ENCODE measurements around the gene WNT7B.

WNT7B gene

GRCh38 chr22:45877036-45877380 is 100.0 kb downstream of the WNT7B start:
- no peak overlapping the region for H4K8ac ChIP-seq (ENCODE audit: low read depth, low read length)
- H3K18ac ChIP-seq (ENCODE audit: low read length): no peak overlapping the region
- peaks cover 2% of the 10 kb centered on the region for H3K4me1 ChIP-seq (ENCODE audit: control insufficient read depth, low read depth, low read length)
- H3K27ac ChIP-seq (ENCODE audit: low read depth, low read length): no peak overlapping the region
- H2BK120ac ChIP-seq (ENCODE audit: low read depth, low read length): no peak overlapping the region
- no peak overlapping the region for H3K4ac ChIP-seq (ENCODE audit: low read depth, low read length)
- no peak overlapping the region for H3K4me3 ChIP-seq (ENCODE audit: low read length)
- H4K5ac ChIP-seq (ENCODE audit: low read length): no peak overlapping the region
- H2BK15ac ChIP-seq (replicated peaks; ENCODE audit: low read depth): no peak overlapping the region
- WGBS (ENCODE audit: extremely low coverage, insufficient coverage, low lambda C conversion rate): no CpG with 5 or more reads among the region's 3 CpGs
- H3K27me3 ChIP-seq (ENCODE audit: insufficient read depth, low read length, poor library complexity): peaks cover 20% of the 10 kb centered on the region
- H3K36me3 ChIP-seq (ENCODE audit: control insufficient read depth, insufficient read depth, low read length): no peaks in the 10 kb centered on the region
- no peaks in the 10 kb centered on the region for H3K79me2 ChIP-seq (ENCODE audit: control insufficient read depth, insufficient read depth, low read length)
- no peak overlapping the region for H3K23ac ChIP-seq (ENCODE audit: low read length)
- H3K56ac ChIP-seq (ENCODE audit: low read length): no peak overlapping the region
- H3K9ac ChIP-seq (ENCODE audit: low read length): no peak overlapping the region
- no peak overlapping the region for H3K4me2 ChIP-seq (ENCODE audit: low read length)
- H2AK5ac ChIP-seq (ENCODE audit: low read length): no peak overlapping the region
- H3K79me1 ChIP-seq (ENCODE audit: low read length): no peaks in the 10 kb centered on the region
- H2BK5ac ChIP-seq (ENCODE audit: low read length): no peak overlapping the region
- no peak for DNase-seq

GRCh38 chr22:45876136-45877035 is 100.6 kb downstream of the WNT7B start:
- Histone ChIP-seq H4K8ac (ENCODE audit: low read depth, low read length) (no peak overlapping the region), H2BK120ac (ENCODE audit: low read depth, low read length) (no peak overlapping the region), H3K79me1 (ENCODE audit: low read length) (no peaks in the 10 kb centered on the region), H3K4ac (ENCODE audit: low read depth, low read length) (no peak overlapping the region), H3K4me2 (ENCODE audit: low read length) (no peak overlapping the region), H3K27me3 (ENCODE audit: insufficient read depth, low read length, poor library complexity) (peaks cover 18% of the 10 kb centered on the region), H2AK5ac (ENCODE audit: low read length) (no peak overlapping the region), H3K18ac (ENCODE audit: low read length) (no peak overlapping the region), H3K79me2 (ENCODE audit: control insufficient read depth, insufficient read depth, low read length) (no peaks in the 10 kb centered on the region), H4K5ac (ENCODE audit: low read length) (no peak overlapping the region), H3K4me3 (ENCODE audit: low read length) (no peak overlapping the region), H3K9ac (ENCODE audit: low read length) (no peak overlapping the region), H3K56ac (ENCODE audit: low read length) (no peak overlapping the region), H3K4me1 (ENCODE audit: control insufficient read depth, low read depth, low read length) (peaks cover 2% of the 10 kb centered on the region), H2BK15ac (replicated peaks; ENCODE audit: low read depth) (no peak overlapping the region), H3K23ac (ENCODE audit: low read length) (no peak overlapping the region), H3K27ac (ENCODE audit: low read depth, low read length) (no peak overlapping the region), H2BK5ac (ENCODE audit: low read length) (no peak overlapping the region), H3K36me3 (ENCODE audit: control insufficient read depth, insufficient read depth, low read length) (no peaks in the 10 kb centered on the region)
- no CpG with 5 or more reads among the region's 26 CpGs for WGBS (ENCODE audit: extremely low coverage, insufficient coverage, low lambda C conversion rate)
- no peak for DNase-seq

- H3K56ac ChIP-seq (ENCODE audit: low read length): no peak overlapping the region
- H4K5ac ChIP-seq (ENCODE audit: low read length): no peak overlapping the region
- no peak overlapping the region for H3K4me3 ChIP-seq (ENCODE audit: low read length)
- WGBS (ENCODE audit: extremely low coverage, insufficient coverage, low lambda C conversion rate): no CpG with 5 or more reads among the region's 3 CpGs
- no peak for DNase-seq
- no peak overlapping the region for H3K4me2 ChIP-seq (ENCODE audit: low read length)
- no peaks in the 10 kb centered on the region for H3K79me2 ChIP-seq (ENCODE audit: control insufficient read depth, insufficient read depth, low read length)
- no peak overlapping the region for H3K27ac ChIP-seq (ENCODE audit: low read depth, low read length)
- no peak overlapping the region for H2BK15ac ChIP-seq (replicated peaks; ENCODE audit: low read depth)
- H3K18ac ChIP-seq (ENCODE audit: low read length): no peak overlapping the region
- H3K4me1 ChIP-seq (ENCODE audit: control insufficient read depth, low read depth, low read length): no peaks in the 10 kb centered on the region
- no peak overlapping the region for H2BK5ac ChIP-seq (ENCODE audit: low read length)
- no peak overlapping the region for H3K23ac ChIP-seq (ENCODE audit: low read length)
- no peak overlapping the region for H2AK5ac ChIP-seq (ENCODE audit: low read length)
- H3K79me1 ChIP-seq (ENCODE audit: low read length): no peaks in the 10 kb centered on the region
- H3K9ac ChIP-seq (ENCODE audit: low read length): no peak overlapping the region
- peaks cover 14% of the 10 kb centered on the region for H3K27me3 ChIP-seq (ENCODE audit: insufficient read depth, low read length, poor library complexity)
- H2BK120ac ChIP-seq (ENCODE audit: low read depth, low read length): no peak overlapping the region
- no peak overlapping the region for H3K4ac ChIP-seq (ENCODE audit: low read depth, low read length)
- no peak overlapping the region for H4K8ac ChIP-seq (ENCODE audit: low read depth, low read length)
- no peaks in the 10 kb centered on the region for H3K36me3 ChIP-seq (ENCODE audit: control insufficient read depth, insufficient read depth, low read length)
Observed at GRCh38 chr22:45872659-45873263, 104.2 kb downstream of the WNT7B start.

GRCh38 chr22:45871721-45872120 is 105.2 kb downstream of the WNT7B start:
- no peak overlapping the region for H3K23ac ChIP-seq (ENCODE audit: low read length)
- H3K27ac ChIP-seq (ENCODE audit: low read depth, low read length): no peak overlapping the region
- H4K8ac ChIP-seq (ENCODE audit: low read depth, low read length): no peak overlapping the region
- no peak overlapping the region for H2BK120ac ChIP-seq (ENCODE audit: low read depth, low read length)
- no peak overlapping the region for H3K4me3 ChIP-seq (ENCODE audit: low read length)
- H3K36me3 ChIP-seq (ENCODE audit: control insufficient read depth, insufficient read depth, low read length): no peaks in the 10 kb centered on the region
- H3K56ac ChIP-seq (ENCODE audit: low read length): no peak overlapping the region
- no peaks in the 10 kb centered on the region for H3K4me1 ChIP-seq (ENCODE audit: control insufficient read depth, low read depth, low read length)
- no peaks in the 10 kb centered on the region for H3K79me2 ChIP-seq (ENCODE audit: control insufficient read depth, insufficient read depth, low read length)
- no peak overlapping the region for H3K4ac ChIP-seq (ENCODE audit: low read depth, low read length)
- no peak overlapping the region for H4K5ac ChIP-seq (ENCODE audit: low read length)
- H3K79me1 ChIP-seq (ENCODE audit: low read length): no peaks in the 10 kb centered on the region
- no peak overlapping the region for H3K4me2 ChIP-seq (ENCODE audit: low read length)
- H2BK15ac ChIP-seq (replicated peaks; ENCODE audit: low read depth): no peak overlapping the region
- no peak overlapping the region for H2AK5ac ChIP-seq (ENCODE audit: low read length)
- H3K18ac ChIP-seq (ENCODE audit: low read length): no peak overlapping the region
- DNase-seq: no peak
- H3K9ac ChIP-seq (ENCODE audit: low read length): no peak overlapping the region
- peaks cover 21% of the 10 kb centered on the region for H3K27me3 ChIP-seq (ENCODE audit: insufficient read depth, low read length, poor library complexity)
- WGBS (ENCODE audit: extremely low coverage, insufficient coverage, low lambda C conversion rate): no CpG with 5 or more reads among the region's 6 CpGs
- no peak overlapping the region for H2BK5ac ChIP-seq (ENCODE audit: low read length)
